ENCODE results near the gene GOLGA6L10. TPM values are rescaled to one million over a fixed set of nuclear protein-coding genes. Genes with fewer than 3 reads are reported as not detected.

GOLGA6L10 gene
- 0.29 and 1.8 TPM in 2 replicates for total RNA-seq

GRCh38 chr15:82349375-82349774 is at the start of gene GOLGA6L10:
Gene GOLGA6L10 (minus strand): TSS chr15:82349475. CDS start chr15:82349375, 100 bp downstream.

Other genes starting within 250 kb of the GOLGA6L10 start
- gene EFL1, start 86.7 kb downstream of the GOLGA6L10 start, total RNA-seq, result 24.9 and 29.6 TPM in 2 replicates
- gene SAXO2, start 86.7 kb downstream of the GOLGA6L10 start, total RNA-seq, result 0.88 and 1.3 TPM in 2 replicates
- gene GOLGA6L9, start 80.3 kb upstream of the GOLGA6L10 start, total RNA-seq, result 1.0 and 4.8 TPM in 2 replicates
- gene RPS17, start 191.0 kb upstream of the GOLGA6L10 start, total RNA-seq, result 821 and 1,035 TPM in 2 replicates

All from placental pericyte (primary cell).